ENCODE measurements around the gene CACNA1S. TPM values are rescaled to one million over a fixed set of nuclear protein-coding genes. Genes with fewer than 3 reads are reported as not detected.

The CACNA1S gene
- total RNA-seq, 1 donor from 2014 or later = 0.11 TPM

- H3F3A ChIP-seq (ENCODE audit: low read depth) = peaks cover 11% of the 10 kb centered on the region
- H3K4me2 ChIP-seq = no peak overlapping the region
- no peak overlapping the region for H2AFZ ChIP-seq (replicated peaks)
- Mint-ChIP-seq H3K27me3 (ENCODE audit: insufficient read depth, low read depth) (peaks cover 10% of the 10 kb centered on the region), H3K4me1 (peaks cover 68% of the 10 kb centered on the region), H3K4me3 (no peak overlapping the region), H3K36me3 (peaks cover 2% of the 10 kb centered on the region), H3K9me3 (no peaks in the 10 kb centered on the region), H3K27ac (no peak overlapping the region)
- no peak overlapping the region for H3K9ac ChIP-seq
- no peak for TF ChIP-seq EZH2 (IDR thresholded peaks at IDR 0.05)
- no peak for TF ChIP-seq EZH2phosphoT487 (IDR thresholded peaks at IDR 0.05)
- TF ChIP-seq, protein P1, sequence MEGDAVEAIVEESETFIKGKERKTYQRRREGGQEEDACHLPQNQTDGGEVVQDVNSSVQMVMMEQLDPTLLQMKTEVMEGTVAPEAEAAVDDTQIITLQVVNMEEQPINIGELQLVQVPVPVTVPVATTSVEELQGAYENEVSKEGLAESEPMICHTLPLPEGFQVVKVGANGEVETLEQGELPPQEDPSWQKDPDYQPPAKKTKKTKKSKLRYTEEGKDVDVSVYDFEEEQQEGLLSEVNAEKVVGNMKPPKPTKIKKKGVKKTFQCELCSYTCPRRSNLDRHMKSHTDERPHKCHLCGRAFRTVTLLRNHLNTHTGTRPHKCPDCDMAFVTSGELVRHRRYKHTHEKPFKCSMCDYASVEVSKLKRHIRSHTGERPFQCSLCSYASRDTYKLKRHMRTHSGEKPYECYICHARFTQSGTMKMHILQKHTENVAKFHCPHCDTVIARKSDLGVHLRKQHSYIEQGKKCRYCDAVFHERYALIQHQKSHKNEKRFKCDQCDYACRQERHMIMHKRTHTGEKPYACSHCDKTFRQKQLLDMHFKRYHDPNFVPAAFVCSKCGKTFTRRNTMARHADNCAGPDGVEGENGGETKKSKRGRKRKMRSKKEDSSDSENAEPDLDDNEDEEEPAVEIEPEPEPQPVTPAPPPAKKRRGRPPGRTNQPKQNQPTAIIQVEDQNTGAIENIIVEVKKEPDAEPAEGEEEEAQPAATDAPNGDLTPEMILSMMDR (IDR thresholded peaks at IDR 0.05) = no peak
- H3K4me3 ChIP-seq = no peak overlapping the region
- H3K27ac ChIP-seq = no peak overlapping the region
- no peaks in the 10 kb centered on the region for H3K27me3 ChIP-seq
- H4K20me1 ChIP-seq (ENCODE audit: low read depth) = peaks cover 49% of the 10 kb centered on the region
- no peaks in the 10 kb centered on the region for H3K36me3 ChIP-seq
- H3K9me3 ChIP-seq (ENCODE audit: low read depth) = no peaks in the 10 kb centered on the region
- H3K4me1 ChIP-seq = peaks cover 55% of the 10 kb centered on the region
- peaks cover 9% of the 10 kb centered on the region for H3K79me2 ChIP-seq (ENCODE audit: low read depth)
- no peak for DNase-seq (ENCODE audit: low spot score)
These were observed 99.2 kb downstream of the CACNA1S start for GRCh38 chr1:201013031-201013485.

DNA sequence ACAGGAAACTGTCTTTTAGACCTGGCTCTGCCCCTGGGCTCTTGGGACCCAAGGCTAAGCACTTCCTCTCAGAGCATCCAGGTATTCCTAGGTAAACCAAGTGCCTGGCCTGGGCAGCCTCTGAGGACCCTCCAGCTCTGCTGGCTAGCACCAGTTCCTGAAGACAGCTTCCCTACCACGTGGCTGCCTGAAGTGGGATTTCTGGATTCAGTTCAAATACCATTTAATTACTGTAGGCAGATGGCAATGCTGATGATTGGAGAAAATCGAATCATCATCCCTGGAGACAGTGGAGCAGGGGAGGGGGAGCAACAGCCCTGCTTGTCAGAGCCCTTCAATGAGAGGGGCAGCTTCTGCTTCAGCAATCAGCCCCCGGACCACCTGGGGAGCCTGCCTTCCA lies 100.6 kb downstream of the CACNA1S start:
- Histone ChIP-seq H3K4me3 (no peak overlapping the region), H3K4me1 (peaks cover 48% of the 10 kb centered on the region), H3K27ac (no peak overlapping the region), H3F3A (ENCODE audit: low read depth) (peaks cover 11% of the 10 kb centered on the region), H4K20me1 (ENCODE audit: low read depth) (peaks cover 38% of the 10 kb centered on the region), H3K9me3 (ENCODE audit: low read depth) (no peaks in the 10 kb centered on the region), H3K9ac (no peak overlapping the region), H3K36me3 (no peaks in the 10 kb centered on the region), H3K4me2 (no peak overlapping the region), H2AFZ (replicated peaks) (no peak overlapping the region), H3K27me3 (no peaks in the 10 kb centered on the region), H3K79me2 (ENCODE audit: low read depth) (no peaks in the 10 kb centered on the region)
- Mint-ChIP-seq H3K27me3 (ENCODE audit: insufficient read depth, low read depth) (peaks cover 8% of the 10 kb centered on the region), H3K4me1 (peaks cover 61% of the 10 kb centered on the region), H3K36me3 (peaks cover 2% of the 10 kb centered on the region), H3K9me3 (no peaks in the 10 kb centered on the region), H3K4me3 (no peak overlapping the region), H3K27ac (no peak overlapping the region)
- no peak for DNase-seq (ENCODE audit: low spot score)
- no peak for TF ChIP-seq EZH2phosphoT487 (IDR thresholded peaks at IDR 0.05)
- TF ChIP-seq EZH2 (IDR thresholded peaks at IDR 0.05) = no peak
- TF ChIP-seq, protein P1 (IDR thresholded peaks at IDR 0.05) = no peak

DNA sequence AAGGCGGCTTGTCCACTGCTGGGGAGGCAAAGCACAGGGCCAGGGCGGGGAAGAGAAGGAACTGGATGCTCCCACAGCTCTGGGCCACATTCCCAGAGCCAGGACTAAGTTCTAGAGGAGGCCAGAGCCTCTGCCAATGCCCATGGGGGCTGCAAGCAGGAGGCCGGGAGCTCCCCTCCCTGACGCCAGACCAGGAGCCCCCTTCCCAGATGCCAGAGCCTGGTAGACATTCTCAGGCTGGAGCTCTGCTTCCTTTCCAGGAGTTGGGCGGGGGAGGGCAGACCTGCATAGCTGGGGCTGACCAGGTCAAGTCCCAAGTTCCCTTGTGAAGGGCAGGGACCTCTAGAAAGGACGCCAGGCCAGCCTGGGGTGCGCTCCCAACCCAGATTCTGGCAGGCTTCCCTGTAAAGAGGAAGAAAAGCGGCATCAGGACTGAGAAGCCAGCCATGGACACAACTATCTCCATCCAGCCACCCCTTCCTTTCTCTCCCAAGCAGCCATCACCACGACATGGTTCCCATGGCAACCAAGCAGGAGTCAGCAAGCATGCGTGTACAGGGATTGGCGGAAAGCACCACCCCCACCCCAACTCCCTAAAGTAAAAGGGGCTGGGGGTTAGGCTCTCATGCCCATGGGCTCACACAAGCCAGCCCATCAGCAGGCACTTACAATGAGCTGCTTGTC lies 102.1 kb downstream of the CACNA1S start:
- H3K36me3 ChIP-seq = no peaks in the 10 kb centered on the region
- peaks cover 34% of the 10 kb centered on the region for H3K4me1 ChIP-seq
- H3K79me2 ChIP-seq (ENCODE audit: low read depth) = no peaks in the 10 kb centered on the region
- Mint-ChIP-seq H3K27ac (peak overlapping the region; percentile 97), H3K4me1 (peaks cover 47% of the 10 kb centered on the region), H3K36me3 (peaks cover 2% of the 10 kb centered on the region), H3K9me3 (no peaks in the 10 kb centered on the region), H3K27me3 (ENCODE audit: insufficient read depth, low read depth) (peaks cover 7% of the 10 kb centered on the region), H3K4me3 (peak overlapping the region; percentile 41)
- peaks cover 11% of the 10 kb centered on the region for H3F3A ChIP-seq (ENCODE audit: low read depth)
- TF ChIP-seq, protein P1 (IDR thresholded peaks at IDR 0.05) = no peak
- TF ChIP-seq EZH2 (IDR thresholded peaks at IDR 0.05) (no peak), EZH2phosphoT487 (IDR thresholded peaks at IDR 0.05) (no peak)
- peak; percentile 85 for DNase-seq (ENCODE audit: low spot score)
- no peak overlapping the region for H3K9ac ChIP-seq
- peaks cover 23% of the 10 kb centered on the region for H4K20me1 ChIP-seq (ENCODE audit: low read depth)
- no peaks in the 10 kb centered on the region for H3K27me3 ChIP-seq
- H3K9me3 ChIP-seq (ENCODE audit: low read depth) = no peaks in the 10 kb centered on the region
- peak overlapping the region; percentile 69 for H3K4me2 ChIP-seq
- no peak overlapping the region for H2AFZ ChIP-seq (replicated peaks)
- no peak overlapping the region for H3K4me3 ChIP-seq
- H3K27ac ChIP-seq = peak overlapping the region; percentile 29

Data from neural progenitor cell (in vitro differentiated cells).